Neural crest cell (in vitro differentiated cells): ENCODE measurements around the gene HK2. TPM values are rescaled to one million over a fixed set of nuclear protein-coding genes. Genes with fewer than 3 reads are reported as not detected.

Experiments
- DNase-seq: peaks from one replicate; pipeline ENCODE4 v3.0.0; 2021; ENCODE audit warnings: low read depth, mixed read lengths, low spot score
- H3K27ac Mint-ChIP-seq: one replicate; pipeline ENCODE4 v1.8.0; 2021; ENCODE audit warnings: mild to moderate bottlenecking, mixed read lengths; ENCODE audit not compliant: unreplicated experiment
- H3K27me3 Mint-ChIP-seq: 2 replicates; pipeline ENCODE4 v1.8.0; 2021; ENCODE audit warnings: low read depth, mild to moderate bottlenecking, mixed read lengths
- H3K36me3 Mint-ChIP-seq: 2 replicates; pipeline ENCODE4 v1.8.0; 2021; ENCODE audit warnings: low read depth, mild to moderate bottlenecking, mixed read lengths
- H3K4me1 Mint-ChIP-seq: 2 replicates; pipeline ENCODE4 v1.8.0; 2021; ENCODE audit warnings: mixed read lengths
- H3K4me3 Mint-ChIP-seq: one replicate; pipeline ENCODE4 v1.8.0; 2021; ENCODE audit warnings: mild to moderate bottlenecking, mixed read lengths
- H3K9me3 Mint-ChIP-seq: 2 replicates; pipeline ENCODE4 v1.8.0; 2021; ENCODE audit warnings: mixed read lengths
- total RNA-seq: library from RNA; stranded (reverse); gene quantifications from 2 replicates; pipeline ENCODE4 v1.2.1, GENCODE V29; 2021
- TF ChIP-seq, protein P1 (sequence below): fragments of 200-600 bp; sonication (generic); conservative IDR thresholded peaks from 2 replicates; pipeline ENCODE4 v1.5.0; 2021; ENCODE audit warnings: antibody characterized with exemption, mild to moderate bottlenecking

HK2 gene
- total RNA-seq, 1 donor from 2014 or later: 40.1 TPM

DNA sequence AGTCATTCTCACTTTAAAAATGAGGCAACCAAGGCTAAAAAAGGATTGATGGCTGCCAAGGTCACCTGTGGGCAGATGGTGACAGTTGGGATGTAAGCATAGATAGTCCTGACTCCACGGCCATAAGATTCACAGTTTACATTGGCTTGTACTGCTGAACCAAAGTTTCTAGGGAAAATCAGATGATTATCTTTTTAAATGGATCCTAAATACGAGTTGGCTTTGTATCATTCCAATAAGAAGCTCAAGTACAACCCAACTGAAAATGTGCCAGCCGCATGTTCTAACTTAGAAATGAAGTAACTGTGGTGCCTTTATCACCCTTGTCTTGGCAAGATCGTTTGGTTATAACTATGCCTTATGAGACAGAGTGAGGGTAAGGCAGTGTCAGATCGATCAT, 27.6 kb downstream of the HK2 start:
- TF ChIP-seq, protein P1, sequence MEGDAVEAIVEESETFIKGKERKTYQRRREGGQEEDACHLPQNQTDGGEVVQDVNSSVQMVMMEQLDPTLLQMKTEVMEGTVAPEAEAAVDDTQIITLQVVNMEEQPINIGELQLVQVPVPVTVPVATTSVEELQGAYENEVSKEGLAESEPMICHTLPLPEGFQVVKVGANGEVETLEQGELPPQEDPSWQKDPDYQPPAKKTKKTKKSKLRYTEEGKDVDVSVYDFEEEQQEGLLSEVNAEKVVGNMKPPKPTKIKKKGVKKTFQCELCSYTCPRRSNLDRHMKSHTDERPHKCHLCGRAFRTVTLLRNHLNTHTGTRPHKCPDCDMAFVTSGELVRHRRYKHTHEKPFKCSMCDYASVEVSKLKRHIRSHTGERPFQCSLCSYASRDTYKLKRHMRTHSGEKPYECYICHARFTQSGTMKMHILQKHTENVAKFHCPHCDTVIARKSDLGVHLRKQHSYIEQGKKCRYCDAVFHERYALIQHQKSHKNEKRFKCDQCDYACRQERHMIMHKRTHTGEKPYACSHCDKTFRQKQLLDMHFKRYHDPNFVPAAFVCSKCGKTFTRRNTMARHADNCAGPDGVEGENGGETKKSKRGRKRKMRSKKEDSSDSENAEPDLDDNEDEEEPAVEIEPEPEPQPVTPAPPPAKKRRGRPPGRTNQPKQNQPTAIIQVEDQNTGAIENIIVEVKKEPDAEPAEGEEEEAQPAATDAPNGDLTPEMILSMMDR: no peak
- Mint-ChIP-seq H3K4me3 (no peak overlapping the region), H3K27me3 (no peaks in the 10 kb centered on the region), H3K27ac (no peak overlapping the region), H3K36me3 (no peaks in the 10 kb centered on the region), H3K4me1 (peaks cover 10% of the 10 kb centered on the region), H3K9me3 (no peaks in the 10 kb centered on the region)
- DNase-seq: no peak

DNA sequence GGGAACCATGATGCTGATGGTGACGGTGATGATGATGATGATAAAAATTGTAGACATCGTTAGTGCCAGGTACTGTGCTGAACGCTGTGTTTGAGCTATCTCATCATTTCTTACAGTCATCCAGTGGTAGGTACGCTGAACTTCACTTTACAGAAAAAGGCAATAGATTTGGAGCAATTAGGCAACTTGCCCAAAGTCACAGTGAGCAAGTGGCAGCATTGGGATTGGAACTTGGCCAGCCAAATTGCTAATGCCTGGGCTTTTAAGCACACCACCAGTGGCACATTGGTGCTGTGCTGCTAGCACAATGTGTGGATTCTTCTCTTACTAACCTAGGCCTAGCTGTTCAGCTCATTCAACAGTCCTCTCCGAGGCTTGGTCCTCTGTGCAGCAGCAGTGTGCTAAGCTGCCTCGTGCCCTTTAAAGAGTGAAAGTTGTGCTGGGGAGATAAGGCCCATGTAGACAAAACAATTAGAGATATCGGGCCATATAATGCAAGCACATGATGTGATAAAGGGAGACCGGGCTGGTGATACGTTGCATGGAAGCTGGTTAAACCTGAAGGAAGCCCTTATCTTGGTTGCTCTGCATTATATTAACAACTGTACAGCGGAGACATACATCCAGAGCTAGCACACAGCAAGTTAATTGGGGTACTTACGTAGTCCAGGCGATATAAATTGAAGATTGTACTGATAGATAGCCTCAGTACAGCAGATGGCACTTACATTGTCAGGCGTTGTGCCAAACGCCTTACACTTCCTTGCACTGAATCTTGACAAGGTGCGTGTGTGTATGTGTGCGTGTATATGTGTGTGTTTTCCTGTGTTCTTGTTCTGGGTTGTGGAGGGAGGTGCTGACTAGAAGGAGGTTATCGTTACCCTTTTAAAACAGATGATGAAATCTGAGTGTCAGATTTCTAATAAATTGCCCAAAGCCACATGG, 28.4 kb downstream of the HK2 start:
- no peak overlapping the region for H3K27ac Mint-ChIP-seq

DNA sequence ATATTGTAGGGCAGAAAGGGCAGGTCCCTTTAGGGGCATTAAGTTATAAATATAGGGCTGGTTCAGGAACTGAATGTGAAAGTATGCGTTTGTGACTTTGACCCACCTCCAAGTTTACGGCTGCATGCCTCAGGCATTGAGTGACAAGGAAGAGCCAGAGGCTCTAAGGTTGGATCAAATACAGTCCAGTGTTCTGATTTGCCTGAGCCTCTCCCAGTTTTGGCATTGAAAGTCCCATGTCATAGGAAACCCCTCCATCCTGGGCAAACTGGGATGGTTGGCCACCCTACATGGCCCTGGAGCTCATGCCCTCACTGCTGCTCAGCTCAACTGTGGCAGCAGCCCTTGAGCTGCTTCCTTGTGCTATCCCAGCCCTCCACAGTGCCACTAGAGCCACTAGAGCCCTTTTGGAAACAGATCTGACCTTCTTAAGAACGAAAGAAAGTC, 29.9 kb downstream of the HK2 start:
- TF ChIP-seq, protein P1: no peak
- no peak for DNase-seq
- no peak overlapping the region for H3K27ac Mint-ChIP-seq

More for the DNA sequence above, 28.4 kb downstream of the HK2 start:
- Mint-ChIP-seq H3K27me3 (no peaks in the 10 kb centered on the region), H3K9me3 (no peaks in the 10 kb centered on the region), H3K4me3 (no peak overlapping the region), H3K36me3 (no peaks in the 10 kb centered on the region), H3K4me1 (peaks cover 18% of the 10 kb centered on the region)
- TF ChIP-seq, protein P1: no peak
- DNase-seq: no peak

DNA sequence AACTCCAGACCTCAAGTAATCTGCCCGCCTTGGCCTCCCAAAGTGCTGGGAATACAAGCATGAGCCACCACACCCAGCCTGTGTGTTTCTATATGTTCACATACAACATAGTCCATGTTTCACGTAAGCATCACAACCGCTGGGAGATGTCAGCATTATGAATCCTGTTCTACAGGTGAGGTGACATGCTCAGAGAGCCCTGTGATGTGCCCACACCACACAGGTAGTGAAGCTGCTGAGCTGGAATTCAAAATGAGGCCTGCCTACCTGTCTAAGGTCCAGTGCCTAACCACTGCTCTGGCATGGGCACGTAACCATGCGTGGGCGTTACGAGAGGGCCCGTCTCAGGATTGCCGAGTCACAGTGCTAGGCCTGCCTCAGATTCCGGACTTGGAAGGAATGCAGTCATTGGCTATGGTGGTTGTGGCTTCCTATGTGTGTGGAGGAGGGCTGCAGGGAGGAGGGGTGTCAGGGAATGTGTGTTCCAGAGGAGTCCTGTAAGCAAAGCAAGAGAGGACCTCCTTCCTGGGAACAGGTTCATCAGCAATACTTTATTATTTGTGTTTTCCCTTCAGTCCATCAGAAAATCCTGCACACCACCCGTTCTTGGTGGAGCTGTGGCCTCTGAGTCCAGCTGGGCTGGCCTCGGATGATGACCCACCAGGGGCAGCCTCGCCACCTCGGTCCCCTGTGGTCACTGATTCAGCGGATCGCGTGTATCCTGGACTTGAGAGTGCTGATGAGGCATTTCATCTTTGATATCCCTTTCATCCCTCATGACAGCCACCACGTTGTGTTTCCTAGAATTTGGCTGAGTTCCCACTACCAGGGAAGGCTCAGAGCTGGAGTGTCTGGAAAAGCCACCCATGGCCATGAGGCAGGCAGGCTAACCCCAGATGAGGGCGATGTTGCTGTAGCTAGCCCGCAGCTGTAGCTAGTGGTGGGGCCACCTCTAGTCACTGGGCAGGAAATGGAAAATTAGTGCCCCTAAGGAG, 31.1 kb downstream of the HK2 start:
- Mint-ChIP-seq H3K4me3 (no peak overlapping the region), H3K9me3 (no peaks in the 10 kb centered on the region), H3K4me1 (peaks cover 34% of the 10 kb centered on the region), H3K36me3 (no peaks in the 10 kb centered on the region), H3K27ac (no peak overlapping the region), H3K27me3 (no peaks in the 10 kb centered on the region)
- no peak for DNase-seq
- TF ChIP-seq, protein P1: no peak

More for the DNA sequence above, 29.9 kb downstream of the HK2 start:
- no peaks in the 10 kb centered on the region for H3K36me3 Mint-ChIP-seq
- no peak overlapping the region for H3K4me3 Mint-ChIP-seq
- peaks cover 33% of the 10 kb centered on the region for H3K4me1 Mint-ChIP-seq
- H3K27me3 Mint-ChIP-seq: no peaks in the 10 kb centered on the region
- H3K9me3 Mint-ChIP-seq: no peaks in the 10 kb centered on the region
